Inflammatory macrophage treated with lipopolysaccharide for 1 hour (primary cell): ENCODE results near the gene RPL12.
A peak's percentile ranks its signal among the peaks of the same experiment; 100 is the strongest.

ENCODE experiments used
- DNase-seq, 2 donors: peaks; one replicate each; pipeline ENCODE4 v3.0.0-alpha.2; 2020 to 2022

RPL12 gene

GRCh38 chr9:127437497-127438264 is 13.5 kb downstream of the RPL12 start:
- DNase-seq, result no peak

GRCh38 chr9:127430415-127430814 is 20.8 kb downstream of the RPL12 start:
- DNase-seq, result no peak

- DNase-seq, result no peak
These were observed 22.9 kb downstream of the RPL12 start for GRCh38 chr9:127428348-127428747.

GRCh38 chr9:127426756-127427155 is 24.4 kb downstream of the RPL12 start:
- no peak for DNase-seq

- DNase-seq, result no peak
These were observed 26.6 kb downstream of the RPL12 start for GRCh38 chr9:127424676-127424999.

- peak; percentile 83 to 89 for DNase-seq
These were observed 27.1 kb downstream of the RPL12 start, which contains the start of gene ZNF79 for GRCh38 chr9:127423934-127424675. TSS of gene ZNF79 (plus strand) at chr9:127424382. CDS start at chr9:127424788, 406 bp downstream.

GRCh38 chr9:127423476-127423933 is 27.7 kb downstream of the RPL12 start:
- peak; percentile 70 to 85 for DNase-seq

- no peak for DNase-seq
These were observed 28.4 kb downstream of the RPL12 start for GRCh38 chr9:127422787-127423186.

GRCh38 chr9:127422133-127422782 is 28.9 kb downstream of the RPL12 start:
- DNase-seq, result no peak

GRCh38 chr9:127421057-127421456 is 30.1 kb downstream of the RPL12 start:
- DNase-seq, result no peak

- DNase-seq, result peak; percentile 24 to 28
These were observed 31.9 kb downstream of the RPL12 start for GRCh38 chr9:127419348-127419747.

- DNase-seq, result peak; percentile 33 to 42
These were observed 33.2 kb downstream of the RPL12 start for GRCh38 chr9:127418037-127418471.

- DNase-seq, result no peak
These were observed 33.8 kb downstream of the RPL12 start for GRCh38 chr9:127417131-127418036.

- no peak for DNase-seq
These were observed 35.5 kb downstream of the RPL12 start for GRCh38 chr9:127415657-127416056.

GRCh38 chr9:127415141-127415540 is 36.1 kb downstream of the RPL12 start:
- no peak for DNase-seq

- DNase-seq, result peak; percentile 56 to 66
These were observed 40.1 kb downstream of the RPL12 start for GRCh38 chr9:127411122-127411521.

GRCh38 chr9:127407492-127407843 is 43.7 kb downstream of the RPL12 start:
- no peak for DNase-seq

- no peak for DNase-seq
These were observed 44.3 kb downstream of the RPL12 start for GRCh38 chr9:127406799-127407491.

GRCh38 chr9:127405344-127406125 is 45.7 kb downstream of the RPL12 start:
- DNase-seq, result no peak

GRCh38 chr9:127404631-127405030 is 46.6 kb downstream of the RPL12 start:
- DNase-seq, result no peak
